HG03025 (cell line): ENCODE data around the gene ITGB1.
"Not testable (repeated sequence)": the region's sequence is repeated elsewhere in the genome, so short reads cannot be mapped to it uniquely, and the experiment has no call there.

Experiments
- ATAC-seq: cut with Tn5 transposase; IDR thresholded peaks from one replicate; pipeline ENCODE4 v1.9.1; 2021; ENCODE audit warnings: mild to moderate bottlenecking, moderate library complexity; ENCODE audit not compliant: unreplicated experiment, low FRiP score

The ITGB1 gene

GRCh38 chr10:32895200-32895968, 62.6 kb downstream of the ITGB1 start:
- ATAC-seq, result not testable (repeated sequence)

GRCh38 chr10:32893916-32894664, 63.9 kb downstream of the ITGB1 start:
- ATAC-seq, result no peak

DNA sequence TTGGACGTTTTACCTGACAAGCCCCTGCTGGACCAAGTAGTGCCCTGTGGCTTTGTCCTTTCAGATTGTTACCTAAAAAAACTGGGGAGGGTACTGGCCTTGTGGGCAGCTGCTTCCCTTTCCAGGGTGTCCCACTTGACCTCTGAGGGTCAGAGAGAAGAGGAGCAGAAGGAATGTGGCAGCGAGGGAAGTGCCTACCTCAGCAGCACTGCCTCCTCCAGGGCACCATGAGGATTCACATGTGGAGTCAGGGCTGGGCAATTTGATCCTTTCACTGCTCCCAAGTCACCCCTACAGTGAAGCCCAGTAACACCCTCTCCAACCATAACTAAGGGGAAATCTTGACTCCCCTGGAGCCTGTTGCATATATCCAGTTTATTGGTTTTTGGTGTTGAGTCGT, 64.6 kb downstream of the ITGB1 start:
- no peak for ATAC-seq

GRCh38 chr10:32891261-32891660, 66.8 kb downstream of the ITGB1 start:
- ATAC-seq, result no peak

DNA sequence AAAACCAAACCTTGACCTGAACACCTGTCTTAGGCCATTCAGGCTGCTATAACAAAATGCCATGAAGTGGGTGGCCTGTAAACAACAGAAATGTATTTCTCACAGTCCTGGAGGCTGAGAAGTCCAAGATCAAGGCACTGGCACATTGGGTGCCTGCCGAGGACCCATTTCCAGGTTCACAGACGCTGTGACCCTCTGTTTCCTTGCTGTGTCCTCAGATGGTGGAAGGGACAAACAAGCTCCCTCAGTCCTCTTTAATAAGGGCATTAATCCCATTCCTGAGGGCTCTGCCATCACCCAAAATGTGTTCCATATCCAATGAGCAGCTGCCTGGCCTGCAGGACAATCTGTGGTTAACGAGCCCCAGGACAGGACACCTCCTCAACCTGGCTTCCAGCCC, 67.6 kb downstream of the ITGB1 start:
- ATAC-seq, result no peak

GRCh38 chr10:32889631-32890212, 68.3 kb downstream of the ITGB1 start:
- ATAC-seq, result no peak

GRCh38 chr10:32888161-32888927, 69.7 kb downstream of the ITGB1 start:
- no peak for ATAC-seq

DNA sequence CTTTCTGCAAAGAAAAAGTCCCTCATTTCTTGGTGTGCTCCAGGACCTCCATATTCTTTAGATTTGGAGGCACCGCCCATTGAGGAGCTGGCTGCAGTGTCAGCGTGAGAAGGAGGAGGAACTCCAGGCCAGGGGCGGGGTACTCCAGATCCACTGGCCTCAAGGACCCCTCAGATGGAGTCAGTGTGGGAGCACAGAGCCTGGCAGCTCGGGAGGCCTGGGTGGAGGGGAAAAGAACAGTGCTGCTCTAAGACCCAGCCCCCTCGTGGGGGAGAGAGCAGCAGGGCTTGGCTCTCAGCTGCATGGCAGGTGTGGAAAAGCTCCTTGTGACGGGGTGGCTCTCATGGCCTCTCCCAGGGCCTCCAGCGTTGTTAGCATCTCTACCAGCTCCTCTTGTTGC, 70.5 kb downstream of the ITGB1 start:
- ATAC-seq, result no peak

DNA sequence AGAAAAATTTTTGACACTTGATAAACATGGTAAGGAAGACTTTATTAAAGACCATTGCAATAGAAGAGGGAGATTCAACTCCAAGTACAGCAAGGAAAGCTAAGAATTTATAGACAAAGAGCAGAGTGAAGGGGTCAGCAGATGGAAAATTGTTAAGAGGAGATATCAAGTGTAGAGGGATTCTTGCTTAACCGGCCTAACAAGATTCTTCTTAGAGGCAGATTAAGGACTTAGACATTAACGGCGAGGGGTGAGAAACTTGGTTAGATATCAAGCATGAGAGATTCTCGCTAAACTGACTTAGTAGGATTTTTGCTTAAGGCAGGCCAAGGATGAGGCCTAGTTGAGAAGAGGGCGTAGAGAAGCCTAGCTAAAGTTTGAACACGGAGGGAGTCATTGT, 76.0 kb downstream of the ITGB1 start:
- no peak for ATAC-seq

GRCh38 chr10:32878646-32879045, 79.4 kb downstream of the ITGB1 start:
- no peak for ATAC-seq

- ATAC-seq, result no peak
These were observed 80.1 kb downstream of the ITGB1 start for GRCh38 chr10:32877915-32878314.

DNA sequence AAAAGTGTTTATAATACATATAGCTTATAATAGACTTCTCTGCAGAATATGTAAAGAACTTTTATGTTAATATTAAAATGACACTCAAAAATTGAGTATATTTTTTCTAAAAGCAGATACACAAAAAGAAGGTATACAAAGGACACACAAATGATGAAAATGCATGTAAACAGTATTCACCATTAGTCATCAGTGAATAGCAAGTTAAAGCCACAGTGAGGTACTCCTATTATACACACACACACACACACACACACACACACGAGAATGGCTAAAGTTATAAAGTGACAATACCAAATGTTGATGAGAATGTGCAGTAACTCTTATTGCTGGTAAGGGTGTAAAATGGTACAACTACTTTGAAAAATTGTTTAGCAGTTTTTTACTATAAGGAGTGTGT, 92.9 kb downstream of the ITGB1 start:
- no peak for ATAC-seq

- no peak for ATAC-seq
These were observed 103.6 kb downstream of the ITGB1 start for GRCh38 chr10:32854435-32854834.

DNA sequence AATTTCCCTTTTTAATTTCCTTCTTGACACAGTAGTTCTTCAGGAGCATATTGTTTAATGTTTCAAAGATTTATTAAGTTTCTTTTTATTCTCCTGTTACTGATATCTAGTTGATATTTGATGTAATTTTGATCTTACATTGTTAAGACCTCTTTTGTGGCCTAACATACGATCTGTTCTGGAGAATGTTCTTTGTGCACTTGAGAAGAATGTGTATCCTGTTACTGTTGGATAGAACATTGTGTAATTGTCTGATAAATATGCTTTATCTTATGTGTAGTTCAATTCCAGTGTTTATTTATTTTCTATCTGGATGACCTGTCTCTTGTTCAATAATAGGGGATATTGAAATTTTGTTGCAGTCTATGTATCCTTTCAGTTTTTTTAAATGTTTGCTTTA, 106.7 kb downstream of the ITGB1 start:
- ATAC-seq, result no peak
